IPS-18c (cell line): ENCODE data around the gene C19orf47.

ENCODE experiments used
- H3K4me3 ChIP-seq: 2 replicates; pipeline ENCODE4 v1.7.0; 2013; ENCODE audit warnings: low read depth, mild to moderate bottlenecking, low read length, moderate library complexity; ENCODE audit not compliant: insufficient read depth
- H3K9me3 ChIP-seq: one replicate; pipeline ENCODE4 v1.6.1; 2013; ENCODE audit warnings: mild to moderate bottlenecking, low read length, moderate library complexity; ENCODE audit not compliant: control insufficient read depth, insufficient read depth

The C19orf47 gene

GRCh38 chr19:40348125-40348913, at the start of gene C19orf47, which contains the start of gene PLD3:
Gene C19orf47, minus strand, starts transcription at chr19:40348397. Its CDS starts 6,540 bp downstream, at chr19:40341857.
Gene PLD3, plus strand, starts transcription at chr19:40348695. Its CDS starts 17,789 bp downstream, at chr19:40366484.
- no peaks in the 10 kb centered on the region for H3K9me3 ChIP-seq

GRCh38 chr19:40397568-40397906, 49.3 kb upstream of the C19orf47 start:
- H3K9me3 ChIP-seq = no peaks in the 10 kb centered on the region
- H3K4me3 ChIP-seq = no peak overlapping the region

More at GRCh38 chr19:40348125-40348913, at the start of gene C19orf47, which contains the start of gene PLD3:
- H3K4me3 ChIP-seq = peak within 1 kb of the TSS; percentile 87

GRCh38 chr19:40396886-40397567, 48.8 kb upstream of the C19orf47 start:
- H3K9me3 ChIP-seq = no peaks in the 10 kb centered on the region
- H3K4me3 ChIP-seq = no peak overlapping the region

GRCh38 chr19:40395956-40396355, 47.8 kb upstream of the C19orf47 start:
- H3K4me3 ChIP-seq = no peak overlapping the region
- H3K9me3 ChIP-seq = no peaks in the 10 kb centered on the region

- H3K4me3 ChIP-seq = no peak overlapping the region
- H3K9me3 ChIP-seq = no peaks in the 10 kb centered on the region
Measured at GRCh38 chr19:40394816-40395210, 46.6 kb upstream of the C19orf47 start.

- Histone ChIP-seq H3K4me3 (no peak overlapping the region), H3K9me3 (no peaks in the 10 kb centered on the region)
Measured at GRCh38 chr19:40393894-40394815, 46.0 kb upstream of the C19orf47 start.

- H3K9me3 ChIP-seq = no peaks in the 10 kb centered on the region
- H3K4me3 ChIP-seq = no peak overlapping the region
Measured at GRCh38 chr19:40392894-40393517, 44.8 kb upstream of the C19orf47 start.

- no peaks in the 10 kb centered on the region for H3K9me3 ChIP-seq
- H3K4me3 ChIP-seq = no peak overlapping the region
Measured at GRCh38 chr19:40392123-40392522, 43.9 kb upstream of the C19orf47 start.

- Histone ChIP-seq H3K4me3 (no peak within 1 kb of the TSS), H3K9me3 (no peaks in the 10 kb centered on the region)
Measured at GRCh38 chr19:40390084-40390742, 42.0 kb upstream of the C19orf47 start, which contains the start of gene HIPK4. Gene HIPK4, minus strand, starts transcription at chr19:40390181. Its CDS starts 279 bp downstream, at chr19:40389902.

- Histone ChIP-seq H3K4me3 (no peak overlapping the region), H3K9me3 (no peaks in the 10 kb centered on the region)
Measured at GRCh38 chr19:40389404-40390083, 41.3 kb upstream of the C19orf47 start.

- Histone ChIP-seq H3K9me3 (no peaks in the 10 kb centered on the region), H3K4me3 (no peak overlapping the region)
Measured at GRCh38 chr19:40388481-40388880, 40.3 kb upstream of the C19orf47 start.

- Histone ChIP-seq H3K9me3 (no peaks in the 10 kb centered on the region), H3K4me3 (no peak overlapping the region)
Measured at GRCh38 chr19:40387155-40387554, 39.0 kb upstream of the C19orf47 start.

- Histone ChIP-seq H3K4me3 (no peak overlapping the region), H3K9me3 (no peaks in the 10 kb centered on the region)
Measured at GRCh38 chr19:40383668-40384248, 35.6 kb upstream of the C19orf47 start.

GRCh38 chr19:40381321-40381720, 33.1 kb upstream of the C19orf47 start:
- H3K9me3 ChIP-seq = no peaks in the 10 kb centered on the region
- H3K4me3 ChIP-seq = no peak overlapping the region

- H3K9me3 ChIP-seq = no peaks in the 10 kb centered on the region
- no peak overlapping the region for H3K4me3 ChIP-seq
Measured at GRCh38 chr19:40380199-40381037, 32.2 kb upstream of the C19orf47 start.
